ENCODE results near the gene ACTL7A. TPM values are rescaled to one million over a fixed set of nuclear protein-coding genes. Genes with fewer than 3 reads are reported as not detected.
A peak's percentile ranks its signal among the peaks of the same experiment; 100 is the strongest.

Gene ACTL7A
- total and polyA plus RNA-seq, 2 of the 13 experiments (the other 11 are each of a cell fraction or from before 2014, with no cell fraction given), result not detected

GRCh38 chr9:108894225-108894997, 32.3 kb downstream of the ACTL7A start (continued):
- TF ChIP-seq ZNF512B (CRISPR knock-in tag; IDR thresholded peaks at IDR 0.05; ENCODE audit: borderline replicate concordance) (no peak), KAT8 (CRISPR knock-in tag; IDR thresholded peaks at IDR 0.05) (peak; percentile 69), RNF2 (conservative IDR thresholded peaks at IDR 0.05; ENCODE audit: low read depth) (no peak), PBX2 (CRISPR knock-in tag; IDR thresholded peaks at IDR 0.05) (no peak), IKZF1 (IDR thresholded peaks at IDR 0.05) (no peak), ZNF75D (CRISPR knock-in tag; IDR thresholded peaks at IDR 0.05; ENCODE audit: borderline replicate concordance) (no peak), TARDBP (CRISPR knock-in tag; IDR thresholded peaks at IDR 0.05) (peak; percentile 93), SAP130 (CRISPR knock-in tag; IDR thresholded peaks at IDR 0.05; ENCODE audit: low read depth) (peak; percentile 90), ETS1 (CRISPR knock-in tag; IDR thresholded peaks at IDR 0.05) (no peak), EZH2 (conservative IDR thresholded peaks at IDR 0.05; ENCODE audit: low read depth, low read length) (no peak), ZNF235 (CRISPR knock-in tag; IDR thresholded peaks at IDR 0.05; ENCODE audit: borderline replicate concordance) (no peak), MTF2 (CRISPR knock-in tag; IDR thresholded peaks at IDR 0.05; ENCODE audit: borderline replicate concordance) (no peak), DBP (CRISPR knock-in tag; IDR thresholded peaks at IDR 0.05; ENCODE audit: not compliant biosample characterization) (no peak), ZNF770 (CRISPR knock-in tag; IDR thresholded peaks at IDR 0.05) (no peak), BCL3 (CRISPR knock-in tag; IDR thresholded peaks at IDR 0.05) (no peak), ZFP1 (CRISPR knock-in tag; IDR thresholded peaks at IDR 0.05) (no peak), ZNF17 (CRISPR knock-in tag; IDR thresholded peaks at IDR 0.05) (no peak), MAX (IDR thresholded peaks at IDR 0.05) (peak; percentile 58), ZNF382 (CRISPR knock-in tag; IDR thresholded peaks at IDR 0.05; ENCODE audit: borderline replicate concordance) (no peak), DMAP1 (CRISPR knock-in tag; IDR thresholded peaks at IDR 0.05) (peak; percentile 27; the same call in 1 of the 2 replicates), FOSL2 (CRISPR knock-in tag; IDR thresholded peaks at IDR 0.05) (peak; percentile 88)

Data from HepG2 (cell line).